Kidney (tissue), 14 donors: ENCODE measurements around the gene ZG16B. TPM values are rescaled to one million over a fixed set of nuclear protein-coding genes. Genes with fewer than 3 reads are reported as not detected.
A peak's percentile ranks its signal among the peaks of the same experiment; 100 is the strongest.

Source experiments
- DNase-seq, 5 donors: peaks; one replicate each; pipeline ENCODE4 v3.0.0-alpha.2; 2013 to 2020
- FAIRE-seq: peaks from 2 replicates; lab custom pipeline; 2012; peaks lifted over from hg19 to GRCh38; lab: Jason Lieb, UNC
- H3K27ac ChIP-seq, 2 donors: one replicate each; pipeline ENCODE4 v1.7.0; 2013; ENCODE audit warnings: low read depth in 2 of 2, low read length in 2 of 2, inconsistent platforms in 1 of 2
- H3K27me3 ChIP-seq: one replicate; pipeline ENCODE4 v1.7.1; 2013; ENCODE audit warnings: low read length, inconsistent platforms; ENCODE audit not compliant: control insufficient read depth, insufficient read depth
- H3K36me3 ChIP-seq, 3 donors: one replicate each; pipeline versions ENCODE4 v1.7.0 to v1.7.1; 2013; ENCODE audit warnings: low read length in 3 of 3, control low read depth in 1 of 3, inconsistent platforms in 1 of 3; ENCODE audit not compliant: insufficient read depth in 3 of 3, control insufficient read depth in 2 of 3
- H3K4me1 ChIP-seq, 3 donors: one replicate each; pipeline versions ENCODE4 v1.7.0 to v1.7.1; 2013; ENCODE audit warnings: low read length in 3 of 3, inconsistent platforms in 1 of 3, low read depth in 1 of 3; ENCODE audit not compliant: control insufficient read depth in 2 of 3, insufficient read depth in 2 of 3
- H3K4me3 ChIP-seq, 3 donors: one replicate each; pipeline versions ENCODE4 v1.7.0 to v1.8.1; 2013; ENCODE audit warnings: low read length in 3 of 3, control low read depth in 1 of 3, inconsistent platforms in 1 of 3
- H3K9ac ChIP-seq, 3 donors: one replicate each; pipeline versions ENCODE4 v1.7.0 to v1.7.1; 2013; ENCODE audit warnings: low read length in 3 of 3, control low read depth in 1 of 3, inconsistent platforms in 1 of 3
- H3K9me3 ChIP-seq, 3 donors: one replicate each; pipeline versions ENCODE4 v1.7.0 to v1.7.1; 2013; ENCODE audit warnings: low read length in 3 of 3, control low read depth in 1 of 3, inconsistent platforms in 1 of 3; ENCODE audit not compliant: control insufficient read depth in 2 of 3, insufficient read depth in 1 of 3
- intact Hi-C: fragments of 100-400 bp; cut with DNase I; formaldehyde crosslinking; loops from one replicate; pipeline ENCODE4 v1.11.1; 2022
- polyA plus RNA-seq: library from polyadenylated mRNA; stranded (reverse); fragments of 350-450 nt; fragmentation: Illumina TruSeq; extraction: RNeasy Lipid Tissue Mini Kit (QIAGEN cat#74804); gene quantifications from one replicate; pipeline ENCODE4 v1.2.3, GENCODE V29; 2014; ENCODE audit warnings: low read depth, low replicate concordance; ENCODE audit not compliant: insufficient read depth
- total RNA-seq: library from RNA; stranded (reverse); fragmentation: NEBNext Ultra II Directional; extraction: Animal tissue kit (Norgen Biotek cat#: 25700); gene quantifications from one replicate; pipeline ENCODE4 v1.2.1, GENCODE V29; 2021
- TF ChIP-seq, protein P1 (sequence below): IDR thresholded peaks from 3 replicates; pipeline ENCODE4 v1.5.1; 2012; ENCODE audit warnings: mild to moderate bottlenecking, moderate library complexity, borderline replicate concordance; ENCODE audit not compliant: insufficient read depth; ENCODE audit errors: extremely low read depth
- donor health status: control.
- donor health status: control.
- donor health status: control.
- donor health status: control.
- donor health status: control.
- donor health status: DM: yes; HTN: yes; CAD: no.
- donor health status: Normal renal cell carcinoma (clear cell type).

ZG16B gene
- total and polyA plus RNA-seq, 2 donors from 2014 or later = 0.69 to 0.98 TPM

GRCh38 chr16:2790631-2791030 lies 39.5 kb upstream of the ZG16B start:
- H3K4me3 ChIP-seq = no peak overlapping the region
- FAIRE-seq (no peak), DNase-seq (peak in 1 of 5 donors; percentile 3)
- H3K4me1 ChIP-seq = no peaks in the 10 kb centered on the region
- H3K9me3 ChIP-seq = no peaks in the 10 kb centered on the region
- peaks cover 4% of the 10 kb centered on the region for H3K27me3 ChIP-seq
- intact Hi-C loops = no loop called here
- no peak overlapping the region for H3K27ac ChIP-seq
- H3K9ac ChIP-seq = no peak overlapping the region
- TF ChIP-seq, protein P1, sequence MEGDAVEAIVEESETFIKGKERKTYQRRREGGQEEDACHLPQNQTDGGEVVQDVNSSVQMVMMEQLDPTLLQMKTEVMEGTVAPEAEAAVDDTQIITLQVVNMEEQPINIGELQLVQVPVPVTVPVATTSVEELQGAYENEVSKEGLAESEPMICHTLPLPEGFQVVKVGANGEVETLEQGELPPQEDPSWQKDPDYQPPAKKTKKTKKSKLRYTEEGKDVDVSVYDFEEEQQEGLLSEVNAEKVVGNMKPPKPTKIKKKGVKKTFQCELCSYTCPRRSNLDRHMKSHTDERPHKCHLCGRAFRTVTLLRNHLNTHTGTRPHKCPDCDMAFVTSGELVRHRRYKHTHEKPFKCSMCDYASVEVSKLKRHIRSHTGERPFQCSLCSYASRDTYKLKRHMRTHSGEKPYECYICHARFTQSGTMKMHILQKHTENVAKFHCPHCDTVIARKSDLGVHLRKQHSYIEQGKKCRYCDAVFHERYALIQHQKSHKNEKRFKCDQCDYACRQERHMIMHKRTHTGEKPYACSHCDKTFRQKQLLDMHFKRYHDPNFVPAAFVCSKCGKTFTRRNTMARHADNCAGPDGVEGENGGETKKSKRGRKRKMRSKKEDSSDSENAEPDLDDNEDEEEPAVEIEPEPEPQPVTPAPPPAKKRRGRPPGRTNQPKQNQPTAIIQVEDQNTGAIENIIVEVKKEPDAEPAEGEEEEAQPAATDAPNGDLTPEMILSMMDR = no peak
- no peaks in the 10 kb centered on the region for H3K36me3 ChIP-seq

- intact Hi-C loops = no loop called here
- FAIRE-seq = no peak
Observed at GRCh38 chr16:2791174-2791573, 38.9 kb upstream of the ZG16B start.

DNA sequence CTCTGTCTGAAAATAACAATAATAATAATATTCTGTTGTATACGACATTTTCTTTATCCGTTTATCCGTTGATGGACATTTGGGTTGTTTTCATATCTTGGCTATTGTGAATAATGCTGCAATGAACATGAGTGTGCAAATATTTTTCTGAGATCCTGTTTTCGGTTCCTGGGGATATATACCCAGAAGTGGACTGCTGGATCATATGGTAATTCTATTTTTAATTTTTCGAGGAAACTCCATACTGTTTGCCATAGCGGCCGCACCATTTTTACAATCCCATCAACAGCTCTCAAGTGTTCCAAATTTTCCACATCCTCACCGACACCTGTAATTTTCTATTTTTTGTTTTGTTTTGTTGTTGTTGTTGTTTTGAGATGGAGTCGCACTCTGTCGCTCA lies 37.2 kb upstream of the ZG16B start:
- TF ChIP-seq, protein P1 = no peak
- no peaks in the 10 kb centered on the region for H3K27me3 ChIP-seq
- intact Hi-C loops = no loop called here
- H3K9ac ChIP-seq = no peak overlapping the region
- H3K9me3 ChIP-seq = no peaks in the 10 kb centered on the region
- FAIRE-seq (no peak), DNase-seq (no peak)
- H3K36me3 ChIP-seq = no peaks in the 10 kb centered on the region
- H3K27ac ChIP-seq = no peak overlapping the region
- no peaks in the 10 kb centered on the region for H3K4me1 ChIP-seq
- no peak overlapping the region for H3K4me3 ChIP-seq

More at GRCh38 chr16:2791174-2791573, 38.9 kb upstream of the ZG16B start:
- peaks cover under 1% of the 10 kb centered on the region for H3K27me3 ChIP-seq
- H3K27ac ChIP-seq = no peak overlapping the region
- no peak overlapping the region for H3K4me3 ChIP-seq
- H3K36me3 ChIP-seq = no peaks in the 10 kb centered on the region
- H3K9me3 ChIP-seq = no peaks in the 10 kb centered on the region
- no peak overlapping the region for H3K9ac ChIP-seq
- H3K4me1 ChIP-seq = no peaks in the 10 kb centered on the region
- TF ChIP-seq, protein P1 = no peak
- peak in 2 of 5 donors; percentile 21 to 31 for DNase-seq

DNA sequence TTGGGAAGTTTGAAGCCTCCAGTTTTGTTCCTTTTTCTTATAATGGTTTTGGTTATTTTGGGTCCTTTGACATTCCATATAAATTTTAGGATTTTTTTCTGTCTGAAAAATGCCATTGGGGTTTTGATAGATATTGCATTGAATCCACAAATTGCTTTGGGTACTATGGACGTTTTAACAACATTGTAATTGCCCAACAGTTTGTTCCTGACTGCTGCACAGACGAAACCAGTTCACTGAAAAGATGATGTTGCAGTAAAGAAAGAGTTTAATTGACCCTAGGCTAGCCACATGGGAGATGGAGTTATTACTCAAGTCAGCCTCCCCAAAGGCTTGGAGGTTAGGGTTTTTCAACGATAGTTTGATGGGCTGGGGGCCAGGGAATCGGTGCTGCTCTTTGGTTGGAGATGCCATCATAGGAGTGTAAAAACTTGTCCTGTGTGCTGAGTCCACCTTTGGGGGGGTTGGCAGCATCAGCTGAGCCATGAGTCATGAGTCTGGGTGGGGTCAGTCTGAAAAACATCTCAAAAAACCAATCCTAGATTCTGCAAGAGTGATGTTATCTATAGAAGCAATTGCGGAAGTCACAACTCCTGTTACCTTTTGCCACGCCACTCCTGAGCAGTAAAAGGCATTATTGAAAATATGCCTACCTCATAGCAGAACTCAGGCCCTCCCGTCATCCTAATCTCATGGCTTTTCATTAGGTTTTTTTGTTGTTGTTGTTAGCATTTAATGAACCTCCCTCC lies 34.5 kb upstream of the ZG16B start:
- Histone ChIP-seq H3K9ac (no peak overlapping the region), H3K27me3 (no peaks in the 10 kb centered on the region), H3K27ac (no peak overlapping the region), H3K9me3 (no peaks in the 10 kb centered on the region), H3K4me3 (no peak overlapping the region), H3K4me1 (no peaks in the 10 kb centered on the region), H3K36me3 (no peaks in the 10 kb centered on the region)
- TF ChIP-seq, protein P1 = no peak
- peak in 1 of 5 donors; percentile 16 for DNase-seq
- no peak for FAIRE-seq
- intact Hi-C loops = no loop called here
